K562 (cell line): Measurements from ENCODE around the gene CAMKV. TPM values are rescaled to one million over a fixed set of nuclear protein-coding genes. Genes with fewer than 3 reads are reported as not detected.

ENCODE experiments used
- ATAC-seq: fragments of 200-7000 bp; cut with Tn5 transposase; 3 replicates; pipeline ENCODE4 v1.9.1; 2020; ENCODE audit warnings: moderate library complexity
- BruUV-seq: library from RNA; stranded (reverse); fragments of 400-500 nt; replicated peaks from 2 replicates; lab custom pipeline; 2021; lab: Mats Ljungman, UMichigan
- CTCF ChIA-PET: fragments of 300-600 bp; formaldehyde crosslinking; extraction: SDS; loops from one replicate; lab custom pipeline; 2021; ENCODE audit warnings: low intra/inter-chr PET ratio; lab: Yijun Ruan, JAX
- POLR2A ChIA-PET: fragments of 300-600, 350-650 bp; sonication (Branson Sonifier 250); formaldehyde crosslinking; extraction: SDS; loops from one replicate; lab custom pipeline; 2021; ENCODE audit warnings: antibody characterized with exemption, inconsistent platforms; lab: Yijun Ruan, JAX
- DNase-seq, 4 experiments: peaks; one replicate each; pipeline versions ENCODE4 v3.0.0 to v3.0.0-alpha.2; 2011 to 2018; ENCODE audit warnings: low spot score in 3 of 4, mixed read lengths in 3 of 4; ENCODE audit errors: extremely low read depth in 1 of 4
- FAIRE-seq: peaks from 2 replicates; lab custom pipeline; 2011; peaks lifted over from hg19 to GRCh38; lab: Jason Lieb, UNC
- H2AFZ ChIP-seq: 2 replicates; pipeline ENCODE4 v1.6.0; 2011; ENCODE audit warnings: low read depth, low read length, control low read depth, inconsistent platforms
- H3K27ac ChIP-seq: fragments of 200-600 bp; 3 replicates; pipeline ENCODE4 v1.8.0; 2011; ENCODE audit warnings: low read depth, mild to moderate bottlenecking, control low read depth, inconsistent platforms, low read length, moderate library complexity, mixed read lengths; ENCODE audit errors: extremely low read depth
- H3K27me3 ChIP-seq, 2 experiments: fragments of 300-600 bp in 1 of 2; 2 replicates in 1 of 2; 3 replicates in 1 of 2; pipeline versions ENCODE4 v1.6.0 to v1.8.0; 2011; ENCODE audit warnings: inconsistent platforms in 2 of 2, low read length in 2 of 2, mild to moderate bottlenecking in 1 of 2, mixed read lengths in 1 of 2, moderate library complexity in 1 of 2; ENCODE audit not compliant: control insufficient read depth in 2 of 2, insufficient read depth in 2 of 2
- H3K36me3 ChIP-seq: fragments of 300-600 bp; 3 replicates; pipeline ENCODE4 v1.8.0; 2011; ENCODE audit warnings: mild to moderate bottlenecking, low read length, inconsistent platforms; ENCODE audit not compliant: control insufficient read depth, insufficient read depth
- H3K4me1 ChIP-seq, 2 experiments: fragments of 200-600 bp in 1 of 2; replicated peaks in 1 of 2; 2 replicates in 1 of 2; 3 replicates in 1 of 2; pipeline versions ENCODE4 v1.5.1 to v1.8.0; 2011; ENCODE audit warnings: inconsistent platforms in 2 of 2, low read length in 2 of 2, mild to moderate bottlenecking in 1 of 2, mixed read lengths in 1 of 2, moderate library complexity in 1 of 2; ENCODE audit not compliant: control insufficient read depth in 2 of 2, insufficient read depth in 2 of 2
- H3K4me2 ChIP-seq: 2 replicates; pipeline ENCODE4 v1.6.1; 2011; ENCODE audit warnings: low read length, control low read depth, inconsistent platforms, mixed read lengths; ENCODE audit not compliant: insufficient read depth
- H3K4me3 ChIP-seq: fragments of 200-600 bp; sonication (generic), shearing (Covaris generic); 2 replicates; pipeline ENCODE4 v1.5.1; 2016; ENCODE audit warnings: control low read depth, inconsistent platforms
- H3K79me2 ChIP-seq: fragments of 200-600 bp; 3 replicates; pipeline ENCODE4 v1.8.0; 2011; ENCODE audit warnings: low read length, inconsistent platforms; ENCODE audit not compliant: control insufficient read depth, insufficient read depth
- H3K9ac ChIP-seq, 2 experiments: 2 replicates each; pipeline versions ENCODE4 v1.6.0 to v1.6.1; 2011; ENCODE audit warnings: low read depth in 2 of 2, low read length in 2 of 2, control low read depth in 1 of 2, inconsistent platforms in 1 of 2, mild to moderate bottlenecking in 1 of 2, mixed read lengths in 1 of 2; ENCODE audit not compliant: insufficient read depth in 1 of 2
- H3K9me1 ChIP-seq: one replicate; pipeline ENCODE4 v1.6.0; 2011; ENCODE audit warnings: inconsistent platforms, mild to moderate bottlenecking, low read length, moderate library complexity; ENCODE audit not compliant: control insufficient read depth, insufficient read depth
- H3K9me3 ChIP-seq: replicated peaks from 2 replicates; pipeline ENCODE4 v1.5.1; 2011; ENCODE audit warnings: low read depth, low read length, inconsistent platforms; ENCODE audit not compliant: control insufficient read depth, insufficient read depth
- H4K20me1 ChIP-seq: replicated peaks from 2 replicates; pipeline ENCODE4 v1.6.1; 2011; ENCODE audit warnings: low read length, inconsistent platforms, mixed read lengths; ENCODE audit not compliant: control insufficient read depth, insufficient read depth
- CCNT2 ChIP-seq: IDR thresholded peaks from 2 replicates; pipeline ENCODE4 v1.6.1; 2011; ENCODE audit warnings: borderline replicate concordance, low read depth, mild to moderate bottlenecking, moderate library complexity, mixed read lengths, low read length; ENCODE audit not compliant: insufficient read length; ENCODE audit errors: extremely low read depth
- DEAF1 ChIP-seq: fragments of 450-650 bp; formaldehyde crosslinking; IDR thresholded peaks from 2 replicates; pipeline ENCODE4 v1.4.0; 2020; ENCODE audit warnings: mild to moderate bottlenecking, moderate library complexity
- E2F4 ChIP-seq: sonication (generic); formaldehyde crosslinking; IDR thresholded peaks from 2 replicates; pipeline ENCODE4 v1.8.0; 2022; ENCODE audit warnings: mild to moderate bottlenecking, low read depth, missing genetic modification reagents
- HDGF ChIP-seq: fragments of 450-650 bp; IDR thresholded peaks from 2 replicates; pipeline ENCODE4 v1.6.1; 2016
- NCOR1 ChIP-seq: fragments of 450-650 bp; IDR thresholded peaks from 2 replicates; pipeline ENCODE4 v1.6.1; 2016; ENCODE audit warnings: mild to moderate bottlenecking, moderate library complexity
- RAD21 ChIP-seq, 2 experiments: fragments of 250-450 bp in 1 of 2; fragments of 450-650 bp in 1 of 2; sonication (Bioruptor Pico) in 1 of 2; formaldehyde crosslinking in 1 of 2; IDR thresholded peaks in 1 of 2; conservative IDR thresholded peaks in 1 of 2; 2 replicates each; pipeline versions ENCODE4 v1.4.0 to v1.8.0; 2020 to 2022; ENCODE audit warnings: mild to moderate bottlenecking in 2 of 2, moderate library complexity in 1 of 2
- SMAD4 ChIP-seq: fragments of 250-450 bp; sonication (Bioruptor Pico); conservative IDR thresholded peaks from 2 replicates; pipeline ENCODE4 v1.8.0; 2021; ENCODE audit warnings: inconsistent platforms, mild to moderate bottlenecking, moderate library complexity
- STAT5B ChIP-seq: fragments of 250-450 bp; sonication (Bioruptor Pico); IDR thresholded peaks from 2 replicates; pipeline ENCODE4 v1.8.0; 2021; ENCODE audit warnings: mild to moderate bottlenecking, inconsistent platforms
- in situ Hi-C: fragments of 300-500 bp; cut with MboI; formaldehyde crosslinking; loops from 4 replicates; pipeline ENCODE4 v1.15.0; 2018; ENCODE audit warnings: inconsistent platforms, mixed read lengths
- intact Hi-C: fragments of 100-400 bp; cut with micrococcal nuclease; formaldehyde crosslinking; loops from 2 replicates; pipeline ENCODE4 v1.14.2; 2022
- polyA plus RNA-seq, 8 experiments: library from polyadenylated mRNA; depleted of rRNA in 4 of 8; stranded (reverse) in 5 of 8; unstranded in 3 of 8; fragments of >200 nt; fragmentation: Nextera tagmentation in 2 of 8; fragmentation: Illumina TruSeq in 1 of 8; extraction: Ambion mirVana in 2 of 8; extraction: Trizol in 1 of 8; gene quantifications; 2 replicates each; pipeline versions ENCODE4 v1.2.1 to v1.2.3, GENCODE V29; 2011 to 2014; ENCODE audit warnings: inconsistent platforms in 1 of 8, missing spikeins in 1 of 8
- total RNA-seq, 7 experiments: library from RNA; depleted of rRNA in 6 of 7; stranded (reverse); fragments of >200 nt in 6 of 7; fragmentation: Illumina TruSeq in 2 of 7; extraction: Trizol in 2 of 7; gene quantifications; 2 replicates each; pipeline versions ENCODE4 v1.2.1 to v1.2.3, GENCODE V29; 2011 to 2021; ENCODE audit warnings: low replicate concordance in 1 of 7
- TF ChIP-seq, protein P1 (sequence below), 3 experiments: IDR thresholded peaks in 2 of 3; conservative IDR thresholded peaks in 1 of 3; 2 replicates each; pipeline ENCODE4 v1.5.1; 2011 to 2012; ENCODE audit warnings: low read length in 3 of 3, mild to moderate bottlenecking in 3 of 3, control low read depth in 2 of 3, improper control_type of control experiment in 1 of 3, inconsistent platforms in 1 of 3, low read depth in 1 of 3, mixed read lengths in 1 of 3, moderate library complexity in 1 of 3; ENCODE audit not compliant: insufficient read depth in 2 of 3
- TF ChIP-seq, protein P2 (sequence below): fragments of 250-450 bp; sonication (Bioruptor Pico); IDR thresholded peaks from 2 replicates; pipeline ENCODE4 v1.6.1; 2021; ENCODE audit warnings: mild to moderate bottlenecking

Gene CAMKV
- total and polyA plus RNA-seq, 9 of the 15 experiments (the other 6 are each of a cell fraction or from before 2014, with no cell fraction given) = 0.08 to 2.7 (median 0.79) TPM

- POLR2A ChIA-PET = no interaction called here
- BruUV-seq = no TSS peak
- in situ Hi-C loops = loop anchor here (5.0 kb wide), 1 partner anchor 139 kb away; no protein-coding TSS in a partner anchor
- TF ChIP-seq, protein P1, sequence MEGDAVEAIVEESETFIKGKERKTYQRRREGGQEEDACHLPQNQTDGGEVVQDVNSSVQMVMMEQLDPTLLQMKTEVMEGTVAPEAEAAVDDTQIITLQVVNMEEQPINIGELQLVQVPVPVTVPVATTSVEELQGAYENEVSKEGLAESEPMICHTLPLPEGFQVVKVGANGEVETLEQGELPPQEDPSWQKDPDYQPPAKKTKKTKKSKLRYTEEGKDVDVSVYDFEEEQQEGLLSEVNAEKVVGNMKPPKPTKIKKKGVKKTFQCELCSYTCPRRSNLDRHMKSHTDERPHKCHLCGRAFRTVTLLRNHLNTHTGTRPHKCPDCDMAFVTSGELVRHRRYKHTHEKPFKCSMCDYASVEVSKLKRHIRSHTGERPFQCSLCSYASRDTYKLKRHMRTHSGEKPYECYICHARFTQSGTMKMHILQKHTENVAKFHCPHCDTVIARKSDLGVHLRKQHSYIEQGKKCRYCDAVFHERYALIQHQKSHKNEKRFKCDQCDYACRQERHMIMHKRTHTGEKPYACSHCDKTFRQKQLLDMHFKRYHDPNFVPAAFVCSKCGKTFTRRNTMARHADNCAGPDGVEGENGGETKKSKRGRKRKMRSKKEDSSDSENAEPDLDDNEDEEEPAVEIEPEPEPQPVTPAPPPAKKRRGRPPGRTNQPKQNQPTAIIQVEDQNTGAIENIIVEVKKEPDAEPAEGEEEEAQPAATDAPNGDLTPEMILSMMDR (IDR thresholded peaks at IDR 0.05 in 2 of 3, conservative IDR thresholded peaks at IDR 0.05 in 1 of 3; ENCODE audit: insufficient read depth in 2 of 3, low read depth in 1 of 3, low read length in 3 of 3) = peak; percentile 50 to 61 (median 58); a peak in 5 of 6 replicates
- TF ChIP-seq HDGF (0 out of 2 replicates have a peak, but pooled peaks have one; percentile 25), STAT5B (CRISPR knock-in tag) (no peak), DEAF1 (CRISPR knock-in tag) (0 out of 2 replicates have a peak, but pooled peaks have one; percentile 23), SMAD4 (0 out of 2 replicates have a peak, but pooled peaks have one; percentile 37), CCNT2 (no peak), E2F4 (CRISPR knock-in tag) (no peak), NCOR1 (no peak), RAD21 (CRISPR knock-in tag; conservative IDR thresholded peaks at IDR 0.05 in 1 of 2, IDR thresholded peaks at IDR 0.05 in 1 of 2) (peak; percentile 53 to 63)
- TF ChIP-seq, protein P2, sequence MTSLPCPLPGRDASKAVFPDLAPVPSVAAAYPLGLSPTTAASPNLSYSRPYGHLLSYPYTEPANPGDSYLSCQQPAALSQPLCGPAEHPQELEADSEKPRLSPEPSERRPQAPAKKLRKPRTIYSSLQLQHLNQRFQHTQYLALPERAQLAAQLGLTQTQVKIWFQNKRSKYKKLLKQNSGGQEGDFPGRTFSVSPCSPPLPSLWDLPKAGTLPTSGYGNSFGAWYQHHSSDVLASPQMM (CRISPR knock-in tag) = no peak
These were observed 28.5 kb downstream of the CAMKV start for GRCh38 chr3:49841126-49841696.

More at GRCh38 chr3:49841126-49841696, 28.5 kb downstream of the CAMKV start:
- Histone ChIP-seq H3K9me1 (no peaks in the 10 kb centered on the region), H3K4me1 (no peaks in the 10 kb centered on the region; a peak in 1 of 5 replicates), H3K79me2 (no peaks in the 10 kb centered on the region), H3K27ac (no peak overlapping the region), H3K9me3 (no peaks in the 10 kb centered on the region), H3K27me3 (no peaks in the 10 kb centered on the region), H4K20me1 (no peaks in the 10 kb centered on the region), H3K4me2 (no peak overlapping the region), H3K4me3 (no peak overlapping the region), H3K9ac (no peak overlapping the region), H2AFZ (no peak overlapping the region), H3K36me3 (peaks cover 69% of the 10 kb centered on the region)
- intact Hi-C loops = loop anchor here (1.0 kb wide), 1 partner anchor 65 kb away; no protein-coding TSS in a partner anchor
- peak; percentile 80 for ATAC-seq
- CTCF ChIA-PET = interaction anchor here (1.7 kb wide), 1 partner anchor 65 kb away, joined by 7 read pairs; no protein-coding TSS in a partner anchor
- FAIRE-seq = peak; percentile 78
- peak; percentile 28 to 50 (median 33) for DNase-seq
